Measurements from ENCODE around the gene ZNF576.
"Not testable (repeated sequence)": the region's sequence is repeated elsewhere in the genome, so short reads cannot be mapped to it uniquely, and the experiment has no call there.

Gene ZNF576

DNA sequence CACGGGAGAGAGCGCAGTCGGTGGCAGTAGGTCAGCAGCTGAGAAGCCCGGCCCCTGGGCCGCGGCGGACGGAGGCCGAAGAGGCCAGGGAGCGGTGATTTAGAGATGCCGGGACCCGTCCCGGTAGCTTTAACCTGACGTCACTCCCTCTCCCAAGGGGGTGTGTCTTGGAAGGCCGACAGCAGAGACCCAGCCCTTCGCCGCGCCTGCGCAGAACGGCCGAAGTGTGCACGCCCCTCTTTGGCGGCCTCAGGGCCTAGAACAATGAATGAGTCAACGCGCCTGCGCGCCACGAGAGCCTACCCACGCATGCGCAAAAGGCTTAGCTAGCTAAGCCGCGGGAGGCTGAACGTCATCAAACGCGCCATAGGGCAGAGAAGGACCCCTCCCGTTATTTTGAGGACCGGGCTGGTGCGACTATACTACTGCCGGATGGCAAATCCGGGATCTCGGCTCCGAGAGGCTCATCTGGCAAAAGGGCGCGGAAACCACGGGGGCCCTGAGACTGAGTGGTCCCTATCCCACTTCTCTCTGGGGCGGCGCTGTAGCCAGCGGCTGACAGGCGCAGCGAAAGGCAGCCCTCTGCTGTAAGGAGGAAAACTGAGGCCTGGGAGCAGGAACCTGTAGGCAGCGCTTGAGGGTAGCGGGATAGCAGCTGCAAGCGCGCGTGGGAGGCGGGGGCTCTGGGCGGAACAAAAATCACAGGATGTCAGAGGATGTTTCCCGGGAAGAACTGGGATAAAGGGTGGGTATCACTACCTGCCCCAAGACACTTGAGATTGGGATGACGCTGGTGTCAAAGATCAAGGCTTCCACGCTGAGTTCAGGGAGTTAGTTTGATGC is at the start of gene ZNF576, which contains the start of gene IRGQ:
ZNF576 (plus strand) TSS at position 597 of the 843 bp plus-strand sequence. CDS start 514 bp downstream, outside the sequence.
IRGQ (minus strand) TSS at position 136 of the 843 bp plus-strand sequence. CDS start 796 bp downstream, outside the sequence.
- DNase-seq (ENCODE audit: low read depth in 2 of 2), result peak; percentile 100

DNA sequence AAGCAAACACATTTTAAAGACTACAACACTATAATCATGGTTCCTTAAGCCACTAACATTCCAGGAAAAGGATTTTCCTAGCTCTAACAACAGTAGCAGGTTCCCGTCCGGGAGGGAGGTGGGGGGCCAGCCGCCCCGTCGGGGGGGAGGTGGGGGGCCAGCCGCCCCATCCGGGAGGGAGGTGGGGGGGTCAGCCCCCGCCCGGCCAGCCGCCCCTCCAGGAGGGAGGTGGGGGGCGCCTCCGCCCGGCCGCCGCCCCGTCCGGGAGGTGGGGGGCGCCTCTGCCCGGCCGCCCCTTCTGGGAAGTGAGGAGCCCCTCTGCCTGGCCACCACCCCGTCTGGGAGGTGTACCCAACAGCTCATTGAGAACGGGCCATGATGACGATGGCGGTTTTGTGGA is 48.5 kb upstream of the ZNF576 start:
- not testable (repeated sequence) for DNase-seq (ENCODE audit: low read depth in 2 of 2)

GRCh38 chr19:43548706-43549105 is 47.7 kb upstream of the ZNF576 start:
- no peak for DNase-seq (ENCODE audit: low read depth in 2 of 2)

- no peak for DNase-seq (ENCODE audit: low read depth in 2 of 2)
These were observed 44.8 kb upstream of the ZNF576 start for GRCh38 chr19:43551399-43552197.

DNA sequence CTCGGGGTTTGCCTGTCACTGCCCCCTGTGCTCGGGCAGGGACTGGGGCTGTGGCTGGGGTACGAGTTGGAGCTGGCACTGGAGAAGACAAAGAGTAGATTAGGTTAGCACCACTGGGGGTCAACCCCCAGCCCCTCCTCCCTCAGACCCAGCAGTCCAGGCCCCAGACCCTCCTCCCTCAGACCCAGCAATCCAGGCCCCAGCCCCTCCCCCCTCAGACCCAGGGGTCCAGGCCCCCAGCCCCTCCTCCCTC is 44.3 kb upstream of the ZNF576 start:
- no peak for DNase-seq (ENCODE audit: low read depth in 2 of 2)

- DNase-seq (ENCODE audit: low read depth in 2 of 2), result no peak
These were observed 43.8 kb upstream of the ZNF576 start for GRCh38 chr19:43552616-43553015.

GRCh38 chr19:43553656-43554055 is 42.7 kb upstream of the ZNF576 start:
- no peak for DNase-seq (ENCODE audit: low read depth in 2 of 2)

DNA sequence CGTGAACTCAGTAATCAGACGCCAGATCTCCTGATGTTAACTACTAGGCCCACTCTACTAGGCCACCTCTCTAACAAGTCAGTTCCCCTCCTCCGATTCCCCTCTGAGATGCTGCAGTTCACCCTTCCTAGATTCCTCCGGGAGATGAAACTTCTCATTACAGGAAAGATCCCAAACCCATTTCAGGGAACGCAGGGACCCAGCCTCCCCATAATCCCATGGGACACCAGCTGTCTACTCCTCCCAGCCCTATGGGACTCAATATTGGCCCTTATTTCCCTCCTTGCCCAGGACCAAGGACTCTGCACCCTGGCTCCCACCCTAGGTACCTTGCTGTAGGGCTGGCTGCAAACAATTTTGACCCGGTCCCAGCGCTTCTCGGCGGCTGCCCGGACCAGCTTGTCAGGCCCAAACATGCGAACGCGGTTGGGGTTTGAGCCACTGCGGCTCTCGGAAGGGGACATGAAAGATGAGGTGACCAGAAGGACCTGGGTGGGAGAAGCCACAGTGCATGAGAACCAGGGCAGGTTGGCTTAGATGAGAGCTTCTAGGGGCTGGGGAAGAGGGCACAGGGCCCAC is 42.0 kb upstream of the ZNF576 start:
- no peak for DNase-seq (ENCODE audit: low read depth in 2 of 2)

GRCh38 chr19:43555185-43555770 is 41.1 kb upstream of the ZNF576 start:
- peak; percentile 59 to 68 for DNase-seq (ENCODE audit: low read depth in 2 of 2)

- no peak for DNase-seq (ENCODE audit: low read depth in 2 of 2)
These were observed 35.7 kb upstream of the ZNF576 start for GRCh38 chr19:43560687-43561086.

DNA sequence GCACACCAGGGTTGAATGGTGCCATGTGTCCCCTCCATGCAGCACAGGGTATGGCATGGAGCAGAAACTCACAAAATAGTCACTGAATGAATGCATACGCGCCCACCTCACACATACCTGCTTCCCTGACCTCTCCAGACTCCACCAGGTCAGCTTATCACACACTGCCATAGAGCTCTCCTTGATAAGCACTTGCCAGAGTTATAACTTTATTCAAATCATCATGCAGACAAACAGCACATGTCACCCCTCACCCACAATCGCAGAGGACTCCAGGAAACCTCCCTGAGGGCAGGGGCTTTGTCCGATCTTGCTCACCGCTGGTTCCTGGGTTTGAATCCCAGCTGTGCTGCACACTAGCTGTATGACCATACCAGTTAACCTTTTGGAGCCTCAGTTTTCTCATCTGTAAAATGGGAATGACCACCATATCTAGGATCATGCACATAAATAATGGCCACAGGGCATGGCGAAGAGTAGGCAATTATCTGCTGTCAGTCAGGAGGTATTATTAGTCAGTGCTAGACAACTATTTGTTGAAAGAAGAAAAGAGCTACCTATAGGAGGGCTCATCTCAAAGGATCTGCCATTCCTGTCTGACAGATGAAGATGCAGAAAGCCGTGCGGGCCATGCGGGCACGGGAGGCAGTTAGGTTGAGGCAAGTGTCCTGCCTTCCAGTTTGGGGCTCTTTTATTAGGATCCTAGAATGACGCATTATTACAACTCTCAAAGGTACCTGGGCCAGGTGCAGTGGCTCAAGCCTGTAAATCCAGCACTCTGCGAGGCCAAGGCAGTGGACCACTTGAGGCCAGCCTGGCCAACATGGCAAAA is 35.0 kb upstream of the ZNF576 start:
- no peak for DNase-seq (ENCODE audit: low read depth in 2 of 2)

GRCh38 chr19:43562226-43562697 is 34.1 kb upstream of the ZNF576 start:
- no peak for DNase-seq (ENCODE audit: low read depth in 2 of 2)

- peak; percentile 55 to 59 for DNase-seq (ENCODE audit: low read depth in 2 of 2)
These were observed 33.6 kb upstream of the ZNF576 start for GRCh38 chr19:43562698-43563241.

GRCh38 chr19:43563816-43564457 is 32.5 kb upstream of the ZNF576 start:
- DNase-seq (ENCODE audit: low read depth in 2 of 2), result no peak

DNA sequence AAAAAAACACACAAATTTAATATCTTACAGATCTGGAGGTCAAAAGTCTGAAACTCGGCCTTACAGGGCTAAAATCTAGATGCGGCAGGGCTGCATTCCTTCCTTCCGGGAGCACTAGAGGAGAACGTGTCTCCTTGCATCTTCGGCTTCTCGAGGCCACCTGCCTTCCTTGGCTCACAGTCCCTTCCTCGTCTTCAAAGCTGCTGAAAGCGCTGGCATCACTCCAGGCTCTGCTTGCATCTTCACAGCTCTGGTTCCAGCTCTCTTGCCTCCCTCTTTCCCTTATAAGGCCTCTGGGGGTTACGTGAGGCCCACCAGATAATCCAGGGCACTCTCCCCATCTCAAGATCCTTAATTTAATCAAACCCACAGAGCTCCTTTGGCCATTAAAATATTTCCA is 31.6 kb upstream of the ZNF576 start:
- no peak for DNase-seq (ENCODE audit: low read depth in 2 of 2)

DNA sequence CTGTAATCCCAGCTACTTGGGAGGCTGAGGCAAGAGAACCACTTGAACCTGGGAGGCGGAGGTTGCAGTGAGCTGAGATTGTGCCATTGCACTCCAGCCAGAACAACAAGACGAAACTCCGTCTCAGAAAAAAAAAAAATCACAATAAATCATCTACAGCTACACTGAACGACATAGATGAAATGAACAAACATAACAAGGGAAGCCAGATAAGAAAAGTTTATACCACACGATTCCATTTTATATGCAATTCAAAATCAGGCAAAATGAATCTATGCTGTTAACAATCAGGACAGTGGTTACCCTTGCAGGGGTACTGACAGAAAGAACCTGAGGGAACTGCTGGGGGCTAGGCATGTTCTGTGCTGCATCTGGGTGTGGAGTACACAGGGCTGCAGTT is 26.7 kb upstream of the ZNF576 start:
- no peak for DNase-seq (ENCODE audit: low read depth in 2 of 2)

DNA sequence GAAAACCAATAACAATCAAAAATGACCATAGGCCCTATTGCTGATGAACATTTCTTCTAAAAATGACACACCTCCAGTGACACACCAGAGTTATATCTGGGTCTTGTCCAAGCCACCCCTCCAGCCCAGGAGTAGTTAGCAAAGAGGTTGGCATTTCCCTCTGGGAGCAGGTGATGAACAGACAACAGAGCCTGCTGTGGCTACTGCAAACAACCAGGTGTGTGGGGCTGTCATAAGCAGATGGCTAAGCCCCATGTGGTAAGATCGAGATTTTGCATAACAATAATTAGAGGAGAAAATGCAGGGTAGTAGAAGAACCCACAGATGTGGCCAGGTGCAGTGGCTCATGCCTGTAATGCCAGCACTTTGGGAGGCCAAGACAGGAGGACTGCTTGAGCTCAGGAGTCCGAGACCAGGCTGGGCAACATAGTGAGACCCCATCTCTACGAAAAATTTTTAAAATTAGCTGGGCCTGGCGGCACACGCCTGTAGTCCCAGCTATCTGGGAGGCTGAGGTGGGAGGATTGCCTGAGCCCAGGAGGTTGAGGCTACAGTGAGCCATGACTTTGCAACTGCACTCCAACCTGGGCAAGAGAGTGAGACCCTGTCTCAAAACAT is 26.1 kb upstream of the ZNF576 start:
- no peak for DNase-seq (ENCODE audit: low read depth in 2 of 2)

- DNase-seq (ENCODE audit: low read depth in 2 of 2), result no peak
These were observed 24.2 kb upstream of the ZNF576 start for GRCh38 chr19:43572171-43572588.

GRCh38 chr19:43574424-43575155 is 21.8 kb upstream of the ZNF576 start:
- DNase-seq (ENCODE audit: low read depth in 2 of 2), result no peak

All from stimulated activated CD8-positive, alpha-beta memory T cell treated with anti-CD3 and anti-CD28 coated beads, Interleukin-7, amount 100 ng/mL, for 1 hour (primary cell).